ENCODE measurements around the gene ELAC2.

The ELAC2 gene

GRCh38 chr17:12967962-12968361 is 49.9 kb downstream of the ELAC2 start:
- DNase-seq (ENCODE audit: low read depth), result no peak

GRCh38 chr17:12966413-12966812 is 51.4 kb downstream of the ELAC2 start:
- no peak for DNase-seq (ENCODE audit: low read depth)
- no peak overlapping the region for H3K4me3 ChIP-seq (ENCODE audit: low read length)
- TF ChIP-seq CTCF (conservative IDR thresholded peaks at IDR 0.05; ENCODE audit: low read length), result no peak

More at GRCh38 chr17:12967962-12968361, 49.9 kb downstream of the ELAC2 start:
- TF ChIP-seq CTCF (conservative IDR thresholded peaks at IDR 0.05; ENCODE audit: low read length), result no peak
- no peak overlapping the region for H3K4me3 ChIP-seq (ENCODE audit: low read length)

- DNase-seq (ENCODE audit: low read depth), result no peak
- H3K4me3 ChIP-seq (ENCODE audit: low read length), result no peak overlapping the region
- no peak for TF ChIP-seq CTCF (conservative IDR thresholded peaks at IDR 0.05; ENCODE audit: low read length)
Observed at GRCh38 chr17:12965988-12966387, 51.8 kb downstream of the ELAC2 start.

- DNase-seq (ENCODE audit: low read depth), result no peak
- H3K4me3 ChIP-seq (ENCODE audit: low read length), result no peak overlapping the region
- TF ChIP-seq CTCF (conservative IDR thresholded peaks at IDR 0.05; ENCODE audit: low read length), result no peak
Observed at GRCh38 chr17:12964840-12965239, 53.0 kb downstream of the ELAC2 start.

- TF ChIP-seq CTCF (conservative IDR thresholded peaks at IDR 0.05; ENCODE audit: low read length), result no peak
- no peak for DNase-seq (ENCODE audit: low read depth)
- H3K4me3 ChIP-seq (ENCODE audit: low read length), result no peak overlapping the region
Observed at GRCh38 chr17:12964162-12964561, 53.7 kb downstream of the ELAC2 start.

- no peak overlapping the region for H3K4me3 ChIP-seq (ENCODE audit: low read length)
- TF ChIP-seq CTCF (conservative IDR thresholded peaks at IDR 0.05; ENCODE audit: low read length), result no peak
- DNase-seq (ENCODE audit: low read depth), result no peak
Observed at GRCh38 chr17:12963505-12963904, 54.3 kb downstream of the ELAC2 start.

GRCh38 chr17:12961655-12962054 is 56.2 kb downstream of the ELAC2 start:
- H3K4me3 ChIP-seq (ENCODE audit: low read length), result no peak overlapping the region
- TF ChIP-seq CTCF (conservative IDR thresholded peaks at IDR 0.05; ENCODE audit: low read length), result no peak
- no peak for DNase-seq (ENCODE audit: low read depth)
